ENCODE data around the gene RCL1.

- TF ChIP-seq CTCF (conservative IDR thresholded peaks at IDR 0.05; ENCODE audit: low read depth, low read length) (no peak), EZH2 (IDR thresholded peaks at IDR 0.05; ENCODE audit: borderline replicate concordance, low read depth, low read length, poor library complexity, severe bottlenecking) (no peak)
Measured at GRCh38 chr9:4865681-4866080, 72.9 kb downstream of the RCL1 start.

All from A673 (cell line).